Anterior cingulate cortex (tissue), 58 donors: ENCODE results near the gene TMTC1.
"Not testable (repeated sequence)": the region's sequence is repeated elsewhere in the genome, so short reads cannot be mapped to it uniquely, and the experiment has no call there.

Experiments
- DNase-seq, 58 donors: peaks; one replicate each; lab custom pipeline; 2025; lab: John Stamatoyannopoulos, UW

The TMTC1 gene

DNA sequence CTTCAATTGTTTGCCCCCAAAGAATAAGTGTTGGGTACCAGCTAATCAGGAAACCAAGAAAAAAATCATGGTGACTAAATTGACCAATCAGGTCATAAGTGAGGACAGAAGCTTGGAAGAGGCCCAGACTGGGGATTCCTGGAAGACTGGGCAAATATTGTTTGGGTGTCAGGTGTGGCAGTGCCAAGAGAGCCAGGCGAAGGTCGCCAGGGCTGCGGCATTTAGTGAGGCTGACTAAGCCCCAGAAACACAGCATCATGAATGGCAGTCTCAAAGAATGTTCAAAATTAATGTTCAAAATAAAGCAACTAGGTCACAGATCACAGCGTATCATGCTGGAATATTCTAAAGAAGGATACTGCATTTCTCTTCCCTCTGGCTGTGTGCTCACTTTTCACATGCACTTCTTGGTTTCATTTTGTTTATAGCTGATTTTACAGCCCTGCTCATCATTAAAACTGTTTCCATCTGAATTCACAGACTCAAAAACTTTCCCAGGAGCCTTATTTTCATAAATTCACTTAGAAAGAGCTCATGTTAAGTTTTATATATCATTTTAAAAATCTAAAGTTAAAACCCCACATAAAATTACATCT lies 201.0 kb downstream of the TMTC1 start:
- DNase-seq: peak in 5 of 58 donors; percentile 4 to 38 (median 14)

DNA sequence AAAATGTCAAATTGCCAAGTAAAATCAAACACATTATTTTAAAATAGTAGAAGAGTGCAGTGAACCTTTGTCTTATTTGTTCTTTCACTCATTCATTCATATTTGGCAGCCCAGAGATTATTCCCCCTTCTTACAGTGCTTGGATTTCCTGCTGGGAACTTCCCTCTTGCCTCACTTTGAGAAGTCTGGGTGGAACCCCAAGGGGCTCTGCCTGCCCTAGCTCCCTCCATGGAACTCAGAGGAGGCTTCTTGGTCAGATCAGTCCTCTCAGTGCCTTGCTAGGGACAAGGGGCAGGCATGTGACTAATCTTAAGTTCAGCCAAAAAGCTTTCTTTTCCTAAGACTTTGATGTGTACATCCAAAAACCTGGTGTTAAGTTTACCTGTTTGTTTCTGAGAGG lies 201.6 kb downstream of the TMTC1 start:
- DNase-seq: no peak

DNA sequence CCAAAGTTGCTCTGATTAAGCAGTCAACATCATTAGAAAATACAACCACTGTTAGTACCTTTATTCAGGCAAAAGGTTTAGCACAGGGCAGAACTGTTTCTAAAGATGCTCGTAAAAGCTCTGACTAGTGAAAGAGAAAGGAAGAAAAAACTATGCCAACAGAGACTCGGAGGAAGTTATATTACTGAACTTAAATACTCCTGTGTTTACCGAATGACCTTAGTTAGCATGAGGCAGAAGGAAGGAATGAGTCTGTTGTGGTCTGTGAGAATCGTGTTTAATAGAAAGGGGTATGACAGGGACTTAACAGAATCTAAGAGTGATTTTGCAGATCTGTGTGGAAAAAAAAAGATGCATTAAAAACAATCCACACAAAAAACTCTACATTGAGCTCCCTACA lies 202.1 kb downstream of the TMTC1 start:
- DNase-seq: no peak

DNA sequence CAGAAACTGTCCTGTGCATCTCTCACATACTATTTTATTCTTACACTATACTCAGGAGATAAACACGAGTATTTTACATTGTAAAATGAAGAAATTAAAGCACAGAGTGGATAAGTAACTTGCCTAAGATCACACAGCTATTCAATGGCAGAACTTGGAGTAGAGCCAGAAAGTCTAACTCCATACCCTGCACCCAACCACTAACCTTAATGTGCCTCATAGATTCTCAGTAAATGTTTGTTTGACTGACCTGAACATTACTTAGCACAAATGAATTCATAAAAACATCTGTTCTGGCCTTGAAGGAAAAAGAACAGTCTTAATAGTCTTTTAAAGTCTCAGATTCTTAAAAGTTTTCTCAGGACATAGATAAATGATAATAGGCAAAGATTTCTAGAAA lies 202.8 kb downstream of the TMTC1 start:
- DNase-seq: no peak

DNA sequence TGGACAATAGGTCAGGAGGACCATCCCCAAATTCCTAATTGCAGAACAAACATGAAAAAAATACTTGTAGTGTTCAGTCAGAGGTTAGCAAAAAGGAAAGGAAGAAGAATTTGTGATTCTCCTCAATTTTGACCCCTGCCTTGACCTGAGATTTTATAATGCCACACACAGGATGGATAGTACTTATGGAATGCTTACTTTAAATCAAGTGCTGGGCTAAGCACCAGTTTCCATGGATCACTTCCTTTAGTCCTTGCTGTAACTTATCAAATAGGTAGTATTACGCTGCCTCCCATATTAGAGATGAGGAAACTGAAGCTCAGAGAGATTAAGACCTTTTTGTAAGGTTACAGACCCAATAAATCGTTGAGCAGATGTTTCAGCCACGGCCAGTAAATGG lies 205.0 kb downstream of the TMTC1 start:
- no peak for DNase-seq

DNA sequence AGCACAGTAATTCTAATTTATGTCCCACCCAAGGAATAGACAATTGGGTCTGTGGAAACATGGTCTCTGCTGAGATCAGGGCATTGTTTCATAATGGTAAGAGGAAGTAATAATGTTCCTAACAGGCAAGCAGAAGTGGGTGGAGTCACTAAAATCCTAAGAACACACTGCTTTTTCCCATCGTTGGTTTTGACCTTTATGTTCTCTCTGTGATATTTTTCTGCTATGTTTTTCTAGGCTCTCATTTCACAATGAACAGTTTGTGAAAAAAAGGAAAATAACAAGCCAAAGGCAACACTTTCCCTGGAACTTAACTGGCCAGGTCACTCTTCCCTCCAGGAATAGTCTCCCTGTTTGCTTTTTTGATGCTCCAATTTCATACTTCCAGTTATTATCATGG lies 205.7 kb downstream of the TMTC1 start:
- DNase-seq: no peak

DNA sequence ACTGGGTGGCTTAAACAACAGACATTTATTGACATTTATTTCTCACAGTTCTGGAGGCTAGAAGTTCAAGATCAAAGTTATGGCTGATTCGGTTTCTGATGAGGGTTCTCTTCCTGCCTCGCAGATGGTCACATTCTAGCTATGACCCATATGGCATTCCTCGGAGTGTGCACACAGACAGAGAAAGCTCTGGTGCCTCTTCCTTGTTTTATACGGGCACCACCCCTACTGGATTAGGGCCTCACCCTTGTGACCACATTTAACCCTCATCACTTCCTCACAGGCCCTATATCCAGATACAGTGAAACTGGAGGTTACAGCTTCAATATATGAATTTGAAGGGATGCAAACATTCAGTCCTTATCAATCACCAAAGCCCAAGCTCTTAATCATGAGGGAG lies 209.2 kb downstream of the TMTC1 start:
- DNase-seq: no peak

DNA sequence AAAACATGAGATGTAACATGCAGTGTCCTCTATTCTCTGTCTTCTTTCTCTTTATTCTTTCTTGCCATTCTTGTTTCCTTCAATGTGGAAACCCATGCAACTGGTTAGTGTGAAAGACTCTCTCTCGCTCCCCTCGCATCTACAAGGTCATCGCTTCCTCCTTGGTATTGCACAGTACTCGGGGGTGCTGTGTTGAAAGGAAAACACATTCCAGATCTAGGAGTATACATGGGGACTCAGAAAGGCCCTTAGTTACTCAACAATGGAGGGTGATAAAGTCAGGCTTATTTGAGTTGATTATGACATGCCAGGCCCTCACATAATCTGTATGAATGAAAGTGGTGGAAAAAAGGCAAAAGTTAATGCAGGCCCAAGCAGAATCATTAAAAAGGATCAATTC lies 210.8 kb downstream of the TMTC1 start:
- no peak for DNase-seq

DNA sequence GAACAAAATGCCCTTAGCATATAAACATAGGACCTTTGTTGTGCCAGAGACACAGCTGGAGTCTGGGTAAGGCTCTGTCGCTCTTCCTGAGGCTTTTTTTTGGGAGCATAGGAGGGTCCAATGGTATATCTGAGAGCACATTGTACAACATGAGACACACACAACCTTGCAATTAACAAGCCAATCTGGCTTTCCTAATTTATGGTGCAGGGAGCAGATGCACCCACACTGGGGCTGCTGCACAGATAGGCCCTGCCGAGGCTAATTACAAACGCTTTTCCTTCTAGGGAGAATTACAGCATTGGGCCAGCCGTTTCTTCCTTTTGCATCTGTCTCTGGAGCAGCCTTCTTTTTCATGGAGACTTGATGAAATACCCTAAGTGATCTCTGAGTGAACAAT lies 211.3 kb downstream of the TMTC1 start:
- peak in 1 of 58 donors; percentile 4 for DNase-seq

DNA sequence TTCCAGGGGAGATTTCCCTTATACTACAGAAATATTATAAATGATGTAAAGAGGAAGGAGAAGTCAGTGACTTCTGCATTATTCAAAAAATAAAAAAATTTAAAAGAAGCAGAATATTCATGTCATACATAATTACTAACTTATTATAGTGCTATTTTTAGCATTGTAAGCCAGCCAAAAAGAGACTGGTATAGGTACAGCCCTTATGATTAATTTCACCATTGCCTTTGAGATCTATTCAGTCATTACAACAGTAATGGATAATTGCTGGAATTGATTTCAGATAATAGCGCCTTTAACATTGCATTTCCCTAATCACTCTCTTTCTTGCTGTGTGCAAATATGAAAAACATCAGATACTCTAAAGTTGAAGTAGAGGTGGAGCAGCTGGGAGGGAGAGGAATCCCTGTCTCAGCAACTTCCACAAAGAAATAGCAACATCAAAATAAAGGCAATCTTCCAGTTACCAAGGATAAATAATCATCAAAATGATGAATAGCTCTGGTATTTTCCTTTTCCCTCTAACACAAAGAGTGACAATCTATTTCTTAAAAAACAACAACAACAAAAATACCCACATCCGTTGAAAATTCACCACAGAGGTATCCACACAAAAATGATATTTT lies 214.5 kb downstream of the TMTC1 start:
- no peak for DNase-seq

DNA sequence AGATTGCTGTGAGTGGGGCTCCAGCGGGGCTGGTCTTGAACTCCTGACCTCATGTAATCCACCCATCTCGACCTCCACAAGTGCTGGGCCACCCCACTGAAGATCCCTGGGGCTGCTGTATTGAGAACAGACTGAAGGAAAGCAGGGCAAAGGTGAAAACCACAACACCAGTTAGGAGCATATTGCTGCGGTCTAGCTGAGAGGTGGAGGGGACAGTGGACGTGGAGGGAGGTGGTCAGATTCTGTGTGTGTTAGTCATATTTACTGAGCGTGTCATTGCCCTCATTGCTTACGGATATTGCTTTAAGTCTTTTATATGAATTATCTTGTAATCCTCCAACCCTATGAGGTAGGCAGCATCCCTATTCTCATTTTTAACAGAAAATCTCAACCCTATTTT lies 217.3 kb downstream of the TMTC1 start:
- DNase-seq: no peak

DNA sequence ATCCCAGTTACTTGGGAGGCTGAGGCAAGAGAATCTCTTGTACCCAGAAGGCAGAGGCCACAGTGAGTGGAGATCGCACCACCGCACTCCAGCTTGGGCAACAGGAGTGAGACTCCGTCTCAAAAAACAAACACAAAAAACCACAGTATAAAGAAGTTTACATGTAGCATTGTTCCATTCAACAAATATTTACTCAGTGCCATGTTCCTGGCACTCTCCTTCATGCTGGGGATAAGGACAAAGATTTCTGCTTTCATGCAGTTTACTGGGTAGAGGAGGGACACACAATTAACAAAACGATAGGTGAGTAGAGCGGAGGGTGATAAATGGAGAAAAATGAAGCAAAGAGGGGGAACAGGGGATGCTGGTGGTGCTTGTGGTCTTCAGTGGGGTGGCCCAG lies 218.0 kb downstream of the TMTC1 start:
- DNase-seq: no peak

DNA sequence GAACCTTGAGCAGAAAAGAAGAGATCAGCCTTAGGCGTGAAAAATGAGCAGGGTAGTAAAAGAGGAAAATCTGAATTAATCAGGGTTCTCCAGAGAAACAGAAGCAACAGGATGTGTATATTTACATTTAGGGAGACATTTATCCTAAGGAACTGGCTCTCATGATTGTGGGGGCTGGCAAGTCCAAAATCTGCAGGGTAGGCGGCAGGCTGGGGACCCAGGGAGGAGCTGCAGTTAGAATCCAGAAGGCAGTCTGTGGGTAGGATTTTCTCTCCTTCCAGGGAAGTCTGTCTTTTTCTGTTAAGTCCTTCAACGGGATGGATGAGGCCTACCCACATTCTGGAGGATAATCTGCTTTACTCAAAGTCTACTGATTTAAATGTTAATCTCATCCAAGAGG lies 218.8 kb downstream of the TMTC1 start:
- peak in 6 of 58 donors; percentile 1 to 34 (median 9) for DNase-seq

DNA sequence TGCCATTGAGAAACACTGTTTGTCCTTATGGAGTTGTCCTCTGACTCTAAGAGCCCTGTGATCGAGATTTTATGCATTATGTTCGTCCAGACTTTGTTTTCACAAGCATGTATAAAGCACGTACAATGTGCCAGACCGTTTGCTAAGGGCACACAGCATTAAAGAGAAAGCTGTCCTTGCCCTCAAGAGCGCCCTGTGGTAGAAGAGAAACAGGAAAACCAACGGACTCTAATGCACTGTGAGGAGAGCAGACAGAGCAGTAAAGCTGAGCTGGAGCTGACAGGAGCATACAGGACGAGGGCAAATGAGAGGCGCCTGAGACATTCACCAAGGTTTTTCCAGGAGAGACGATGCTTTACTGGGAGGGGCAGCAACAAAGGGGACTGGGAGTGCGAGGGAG lies 220.1 kb downstream of the TMTC1 start:
- no peak for DNase-seq

DNA sequence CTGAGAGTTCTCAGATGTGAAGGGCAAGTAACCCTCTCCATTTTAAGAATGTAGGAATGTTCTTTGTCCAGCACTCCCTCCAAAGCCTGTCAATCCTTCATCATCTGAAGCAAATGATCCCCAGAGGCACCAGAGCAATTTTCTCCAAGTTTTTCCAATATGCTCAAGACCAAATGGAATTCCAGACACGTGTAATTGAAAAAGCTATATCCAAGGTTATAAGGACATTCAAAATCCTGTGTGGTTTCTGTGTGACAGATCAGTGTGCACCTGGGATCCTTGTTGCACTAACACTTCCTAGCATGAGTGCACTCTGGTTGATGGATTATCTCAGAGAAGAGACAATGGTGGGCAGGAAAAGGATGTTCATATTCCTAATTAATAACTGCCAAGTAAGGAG lies 220.7 kb downstream of the TMTC1 start:
- DNase-seq: no peak

DNA sequence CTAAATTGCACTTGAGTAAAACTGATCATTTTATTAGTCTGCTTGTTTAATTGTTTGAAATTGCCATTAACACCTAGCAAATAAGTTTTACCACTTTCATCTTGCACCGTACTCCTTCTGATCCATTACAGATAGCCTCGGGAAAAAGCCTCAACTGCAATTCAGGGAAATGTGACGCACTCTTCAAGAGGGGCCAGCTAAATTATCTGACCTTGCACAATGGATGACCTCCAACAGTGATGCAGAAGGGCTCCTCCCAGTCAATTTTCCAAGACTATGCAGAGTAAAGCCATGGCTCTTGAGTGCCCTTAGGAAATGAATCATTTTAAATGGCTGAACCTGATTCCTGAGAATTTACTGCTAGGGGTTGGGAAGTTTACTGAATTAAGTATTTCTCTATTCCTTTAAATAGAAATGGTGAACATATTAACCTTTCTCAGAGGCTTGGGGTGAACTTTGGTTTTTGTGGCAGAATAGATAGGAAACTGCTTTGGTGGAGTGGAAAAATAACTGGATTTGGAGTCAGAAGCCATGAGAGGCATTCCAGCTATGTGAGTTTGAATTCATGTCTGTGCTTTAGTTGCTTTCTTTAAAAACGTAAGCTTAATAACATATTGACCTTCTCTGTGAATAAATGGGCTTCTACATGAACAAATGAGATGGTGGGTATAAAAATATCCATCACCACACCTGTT lies 221.5 kb downstream of the TMTC1 start:
- no peak for DNase-seq

DNA sequence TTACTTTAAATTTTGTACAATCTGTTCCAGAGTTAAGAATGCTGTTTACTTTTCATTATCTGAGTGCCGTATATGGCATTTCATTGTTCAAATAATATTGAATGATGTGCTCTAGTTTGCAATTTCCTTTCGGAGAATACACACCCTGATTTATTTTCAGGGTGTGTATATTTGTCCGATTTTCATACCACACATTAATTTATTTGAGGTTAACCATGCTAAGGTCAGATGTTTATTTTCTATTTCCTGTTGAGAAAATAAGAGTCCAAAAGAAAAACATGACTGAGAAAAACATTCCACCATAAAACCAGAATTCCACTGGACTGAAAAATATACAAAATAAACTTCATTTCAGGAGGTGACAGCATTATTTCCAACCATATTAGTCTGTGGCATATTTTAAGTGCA lies 222.1 kb downstream of the TMTC1 start:
- no peak for DNase-seq

DNA sequence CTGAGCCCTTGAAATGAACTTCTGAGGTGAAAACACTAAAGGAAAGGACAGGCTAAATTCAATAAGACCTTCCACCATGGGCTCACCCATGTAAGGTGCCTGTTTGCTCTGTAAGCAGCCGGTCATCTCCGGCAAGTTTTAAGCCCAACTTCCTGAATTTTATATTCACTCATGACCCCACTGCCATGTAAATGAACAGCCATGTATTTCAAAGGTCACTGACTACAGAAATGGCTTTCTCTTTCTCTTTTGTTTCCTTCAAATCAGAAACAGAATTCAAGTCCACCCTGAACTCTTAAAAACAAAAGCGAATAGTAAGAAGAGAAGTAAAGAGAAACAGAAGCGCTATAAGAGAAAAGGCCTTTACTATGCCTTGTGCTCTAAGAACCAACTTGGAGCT lies 224.5 kb downstream of the TMTC1 start:
- no peak for DNase-seq

DNA sequence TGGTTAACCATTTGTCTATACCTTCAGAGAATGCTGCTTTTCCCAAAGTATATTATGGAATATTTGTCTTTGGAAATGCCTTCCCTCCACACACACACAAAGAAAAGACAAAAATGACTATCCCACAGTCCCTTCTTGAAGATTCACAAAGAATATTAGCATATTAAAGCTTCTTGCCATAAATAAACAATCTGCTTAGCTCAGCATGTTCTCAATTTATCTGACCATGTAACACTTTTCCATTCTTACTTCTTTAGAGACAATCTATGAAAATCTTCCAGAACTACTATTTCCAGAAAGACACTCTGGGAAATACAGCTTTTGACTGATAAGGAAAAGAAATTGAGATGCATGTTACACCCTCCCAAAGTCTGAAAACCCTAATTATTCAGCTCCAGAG lies 227.4 kb downstream of the TMTC1 start:
- DNase-seq: no peak

DNA sequence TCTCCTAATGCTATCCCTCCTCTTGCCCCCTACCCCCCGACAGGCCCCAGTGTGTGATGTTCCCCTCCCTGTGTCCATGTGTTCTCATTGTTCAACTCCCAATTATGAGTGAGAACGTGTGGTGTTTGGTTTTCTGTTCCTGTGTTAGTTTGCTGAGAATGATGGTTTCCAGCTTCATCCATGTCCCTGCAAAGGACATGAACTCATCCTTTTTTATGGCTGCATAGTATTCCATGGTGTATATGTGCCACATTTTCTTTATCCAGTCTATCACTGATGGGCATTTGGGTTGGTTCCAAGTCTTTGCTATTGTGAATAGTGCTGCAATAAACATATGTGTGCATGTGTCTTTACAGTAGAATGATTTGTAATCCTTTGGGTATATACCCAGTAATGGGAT lies 228.3 kb downstream of the TMTC1 start:
- DNase-seq: not testable (repeated sequence)

DNA sequence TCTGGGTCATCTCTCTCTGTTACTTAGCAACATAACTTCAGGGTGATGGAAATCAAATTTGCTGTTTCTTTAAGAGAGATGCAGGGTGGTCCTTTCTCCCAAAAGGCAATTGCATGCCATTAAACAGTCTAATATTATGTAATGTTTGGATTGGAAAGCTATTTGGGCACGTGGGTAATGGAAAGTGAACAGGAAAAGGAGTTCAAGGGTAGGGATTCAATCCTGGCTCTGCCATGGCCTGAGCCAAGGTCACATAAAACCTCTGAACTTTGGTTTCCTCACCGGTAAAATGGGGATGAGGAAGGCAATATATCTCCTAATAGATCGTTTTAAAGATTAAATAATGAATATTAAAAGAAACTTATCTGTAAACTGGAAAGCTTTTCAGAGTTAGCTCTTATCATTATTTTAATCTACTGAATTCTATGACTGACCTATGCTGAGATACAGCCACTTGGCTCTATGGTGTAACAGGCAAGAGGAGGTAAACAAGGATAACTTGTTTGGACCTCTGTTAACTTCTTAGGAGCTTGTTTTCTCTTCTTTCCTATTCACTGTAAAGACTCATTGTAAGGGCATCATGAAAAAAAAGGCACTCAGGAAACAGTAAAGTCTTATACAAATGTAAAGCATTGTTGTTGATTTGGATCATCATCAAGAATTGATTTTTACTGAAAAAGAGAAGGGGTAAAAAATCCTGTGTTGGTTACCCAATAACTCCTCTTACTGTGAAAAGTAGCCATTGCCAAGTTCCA lies 230.6 kb downstream of the TMTC1 start:
- DNase-seq: no peak
